SK-N-MC (cell line): ENCODE results near the gene NLRC5.

ENCODE experiments used
- EZH2 ChIP-seq: fragments of 200-600 bp; sonication (generic); IDR thresholded peaks from one replicate; pipeline ENCODE4 v1.6.1; 2017; ENCODE audit warnings: antibody characterized with exemption
- FOXP2 ChIP-seq: optimal IDR thresholded peaks from 2 replicates; pipeline ENCODE3; 2011; ENCODE audit warnings: mild to moderate bottlenecking, moderate library complexity; ENCODE audit not compliant: insufficient read depth; ENCODE audit errors: extremely low read length, control extremely low read depth
- POLR2AphosphoS5 ChIP-seq: IDR thresholded peaks from 2 replicates; pipeline ENCODE4 v1.6.1; 2012; ENCODE audit warnings: mild to moderate bottlenecking, low read depth, low read length, borderline replicate concordance

DNA sequence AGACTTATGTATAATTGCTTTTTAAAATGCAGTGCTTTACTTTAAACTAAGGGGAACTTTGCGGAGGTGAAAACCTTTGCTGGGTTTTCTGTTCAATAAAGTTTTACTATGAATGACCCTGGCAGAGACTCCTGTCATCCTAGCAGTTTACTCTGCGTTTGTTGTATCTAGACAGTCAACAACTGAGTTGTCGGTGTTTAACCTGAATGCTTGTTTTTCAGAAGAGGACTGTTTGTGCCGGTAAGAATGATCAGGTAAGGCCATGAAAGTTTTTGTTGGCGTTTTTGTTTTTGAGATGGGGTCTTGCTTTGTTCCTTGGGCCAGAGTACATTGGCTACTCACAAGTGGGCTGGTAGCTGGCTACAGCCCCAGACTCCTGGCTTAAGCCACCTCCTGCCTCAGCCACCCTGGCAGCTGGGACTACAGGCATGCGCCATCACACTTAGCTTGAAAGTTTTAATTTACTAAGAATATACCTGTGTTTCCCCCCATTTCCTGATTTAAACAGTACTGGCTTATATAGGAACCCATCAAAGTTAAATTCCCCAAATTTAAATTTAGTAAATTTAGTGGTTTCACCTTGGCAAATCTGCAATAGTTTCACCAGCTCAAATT lies 45.5 kb upstream of the NLRC5 start:
- TF ChIP-seq POLR2AphosphoS5 (no peak), EZH2 (no peak), FOXP2 (no peak)
